K562 (cell line): ENCODE results near the gene AHCYL1. TPM values are rescaled to one million over a fixed set of nuclear protein-coding genes. Genes with fewer than 3 reads are reported as not detected.

Experiments used
- ARHGAP35 ChIP-seq: fragments of 450-650 bp; IDR thresholded peaks from 2 replicates; pipeline ENCODE4 v1.6.1; 2018; ENCODE audit not compliant: partially characterized antibody
- ARID2 ChIP-seq: fragments of 450-650 bp; IDR thresholded peaks from 2 replicates; pipeline ENCODE4 v1.6.1; 2017; ENCODE audit warnings: antibody characterized with exemption, mild to moderate bottlenecking
- ATF1 ChIP-seq, 2 experiments: fragments of 450-650 bp in 1 of 2; IDR thresholded peaks; 2 replicates each; pipeline ENCODE4 v1.6.1; 2016; ENCODE audit warnings: missing compliant biosample characterization in 1 of 2, missing genetic modification characterization in 1 of 2
- BDP1 ChIP-seq: IDR thresholded peaks from 3 replicates; pipeline ENCODE4 v1.6.1; 2011; ENCODE audit not compliant: insufficient read length, insufficient read depth
- BRCA1 ChIP-seq, 2 experiments: fragments of 450-650 bp in 1 of 2; sonication (generic) in 1 of 2; formaldehyde crosslinking in 1 of 2; IDR thresholded peaks; 2 replicates each; pipeline versions ENCODE4 v1.5.0 to v1.6.1; 2017 to 2020; ENCODE audit warnings: mild to moderate bottlenecking in 1 of 2, missing genetic modification reagents in 1 of 2
- COPS2 ChIP-seq: fragments of 450-650 bp; conservative IDR thresholded peaks from 2 replicates; pipeline ENCODE4 v1.6.1; 2016; ENCODE audit warnings: mild to moderate bottlenecking, moderate library complexity
- CREB3 ChIP-seq: fragments of 450-650 bp; conservative IDR thresholded peaks from 2 replicates; pipeline ENCODE4 v1.6.1; 2016; ENCODE audit warnings: missing genetic modification characterization, low read depth, mild to moderate bottlenecking, missing compliant biosample characterization, moderate library complexity
- ETV1 ChIP-seq: fragments of 450-650 bp; conservative IDR thresholded peaks from 2 replicates; pipeline ENCODE4 v1.6.1; 2016; ENCODE audit warnings: missing genetic modification characterization, control low read depth, low read depth, missing compliant biosample characterization
- GATAD2A ChIP-seq: fragments of 450-650 bp; IDR thresholded peaks from 2 replicates; pipeline ENCODE4 v1.6.1; 2017
- GTF2E2 ChIP-seq: fragments of 200-800 bp; sonication (Bioruptor generic); IDR thresholded peaks from 2 replicates; pipeline ENCODE4 v1.6.1; 2016; ENCODE audit warnings: missing genetic modification characterization, missing compliant biosample characterization
- KAT8 ChIP-seq: fragments of 450-650 bp; IDR thresholded peaks from 2 replicates; pipeline ENCODE4 v1.6.1; 2016; ENCODE audit warnings: low read depth, mild to moderate bottlenecking
- NFYB ChIP-seq: IDR thresholded peaks from 2 replicates; pipeline ENCODE4 v1.6.1; 2011; ENCODE audit warnings: mild to moderate bottlenecking, moderate library complexity; ENCODE audit not compliant: insufficient read length; ENCODE audit errors: extremely low read depth
- NR0B1 ChIP-seq: fragments of 450-650 bp; IDR thresholded peaks from one replicate; pipeline ENCODE4 v1.6.1; 2018; ENCODE audit warnings: mild to moderate bottlenecking, moderate library complexity; ENCODE audit not compliant: partially characterized antibody
- PHF8 ChIP-seq: fragments of 200-600 bp; sonication (generic); IDR thresholded peaks from 2 replicates; pipeline ENCODE4 v1.6.1; 2012; ENCODE audit warnings: mixed run types, mild to moderate bottlenecking, inconsistent platforms, low read length, moderate library complexity, borderline replicate concordance
- SLC30A9 ChIP-seq: fragments of 250-450 bp; sonication (Bioruptor Pico); IDR thresholded peaks from 2 replicates; pipeline ENCODE4 v1.8.0; 2022; ENCODE audit warnings: mild to moderate bottlenecking, moderate library complexity
- SMAD4 ChIP-seq: fragments of 250-450 bp; sonication (Bioruptor Pico); conservative IDR thresholded peaks from 2 replicates; pipeline ENCODE4 v1.8.0; 2021; ENCODE audit warnings: inconsistent platforms, mild to moderate bottlenecking, moderate library complexity
- SMARCA4 ChIP-seq: fragments of 450-650 bp; IDR thresholded peaks from 2 replicates; pipeline ENCODE4 v1.6.1; 2016
- SNRNP70 ChIP-seq: fragments of 200-400 bp; formaldehyde crosslinking; optimal IDR thresholded peaks from 2 replicates; pipeline ENCODE3; 2017; ENCODE audit warnings: low read depth, low read length
- SOX6 ChIP-seq: fragments of 450-650 bp; IDR thresholded peaks from 2 replicates; pipeline ENCODE4 v1.6.1; 2014; ENCODE audit warnings: mild to moderate bottlenecking
- ZBTB33 ChIP-seq: sonication (generic); formaldehyde crosslinking; IDR thresholded peaks from 2 replicates; pipeline ENCODE4 v1.8.1; 2023; ENCODE audit warnings: mild to moderate bottlenecking, missing genetic modification reagents
- ZBTB8A ChIP-seq: fragments of 450-650 bp; IDR thresholded peaks from 2 replicates; pipeline ENCODE4 v1.6.1; 2018; ENCODE audit warnings: mild to moderate bottlenecking, moderate library complexity; ENCODE audit not compliant: partially characterized antibody
- ZNF12 ChIP-seq: sonication (generic); formaldehyde crosslinking; IDR thresholded peaks from 2 replicates; pipeline ENCODE4 v1.4.0; 2020; ENCODE audit warnings: mild to moderate bottlenecking, missing genetic modification reagents
- ZNF24 ChIP-seq: fragments of 450-650 bp; IDR thresholded peaks from 2 replicates; pipeline ENCODE4 v1.6.1; 2016
- ZNF584 ChIP-seq: fragments of 200-800 bp; sonication (Bioruptor generic); IDR thresholded peaks from 2 replicates; pipeline ENCODE4 v1.6.1; 2016; ENCODE audit warnings: low read depth, mild to moderate bottlenecking, missing genetic modification characterization, missing compliant biosample characterization
- ZNF586 ChIP-seq: fragments of 450-650 bp; formaldehyde crosslinking; conservative IDR thresholded peaks from 2 replicates; pipeline ENCODE4 v1.4.0; 2020; ENCODE audit warnings: mild to moderate bottlenecking, moderate library complexity
- polyA plus RNA-seq, 8 experiments: library from polyadenylated mRNA; depleted of rRNA in 4 of 8; stranded (reverse) in 5 of 8; unstranded in 3 of 8; fragments of >200 nt; fragmentation: Nextera tagmentation in 2 of 8; fragmentation: Illumina TruSeq in 1 of 8; extraction: Ambion mirVana in 2 of 8; extraction: Trizol in 1 of 8; gene quantifications; 2 replicates each; pipeline versions ENCODE4 v1.2.1 to v1.2.3, GENCODE V29; 2011 to 2014; ENCODE audit warnings: inconsistent platforms in 1 of 8, missing spikeins in 1 of 8
- total RNA-seq, 7 experiments: library from RNA; depleted of rRNA in 6 of 7; stranded (reverse); fragments of >200 nt in 6 of 7; fragmentation: Illumina TruSeq in 2 of 7; extraction: Trizol in 2 of 7; gene quantifications; 2 replicates each; pipeline versions ENCODE4 v1.2.1 to v1.2.3, GENCODE V29; 2011 to 2021; ENCODE audit warnings: low replicate concordance in 1 of 7

AHCYL1 gene
- total and polyA plus RNA-seq, 9 of the 15 experiments (the other 6 are each of a cell fraction or from before 2014, with no cell fraction given), result 27.3 to 118 (median 44.5) TPM

GRCh38 chr1:110034451-110035235 lies 50.1 kb downstream of the AHCYL1 start, which contains the start of gene STRIP1 (continued):
- TF ChIP-seq NR0B1, result no peak
- TF ChIP-seq KAT8, result no peak; the same call in 1 of the 2 replicates
- TF ChIP-seq BRCA1 (IDR thresholded peaks at IDR 0.05), result no peak
- TF ChIP-seq BRCA1 (CRISPR knock-in tag; IDR thresholded peaks at IDR 0.05), result 0 out of 2 replicates have a peak, but pooled peaks have one; percentile 21
- no peak for TF ChIP-seq ARID2
- TF ChIP-seq ZNF586 (CRISPR knock-in tag), result no peak; the same call in 1 of the 2 replicates
- no peak for TF ChIP-seq BDP1
- no peak for TF ChIP-seq ZBTB33
- TF ChIP-seq SMARCA4, result no peak
- peak; percentile 91 for TF ChIP-seq PHF8
- no peak; the same call in 1 of the 2 replicates for TF ChIP-seq CREB3 (tag)
- TF ChIP-seq NFYB, result no peak
- peak; percentile 95 for TF ChIP-seq ZNF584
- no peak; the same call in 1 of the 2 replicates for TF ChIP-seq ZNF12
- peak; percentile 97 for TF ChIP-seq GTF2E2 (tag)
- TF ChIP-seq ETV1 (tag), result peak; percentile 52; the same call in 1 of the 2 replicates
- TF ChIP-seq SNRNP70, result no peak
- no peak for TF ChIP-seq COPS2
- TF ChIP-seq ARHGAP35, result peak; percentile 98
- no peak for TF ChIP-seq ZBTB8A
- TF ChIP-seq SOX6, result no peak
- no peak for TF ChIP-seq ZNF24
- TF ChIP-seq ATF1 (CRISPR knock-in tag; IDR thresholded peaks at IDR 0.05), result no peak
- peak; percentile 70 for TF ChIP-seq ATF1 (tag; IDR thresholded peaks at IDR 0.05)
- TF ChIP-seq GATAD2A, result peak; percentile 48; the same call in 1 of the 2 replicates
- no peak for TF ChIP-seq SLC30A9 (CRISPR knock-in tag)
- peak; percentile 47; the same call in 1 of the 2 replicates for TF ChIP-seq SMAD4
